A673 (cell line): Measurements from ENCODE around the gene MAP7. TPM values are rescaled to one million over a fixed set of nuclear protein-coding genes. Genes with fewer than 3 reads are reported as not detected.

ENCODE experiments used
- BruUV-seq: library from RNA; stranded (reverse); fragments of 400-500 nt; replicated peaks from 2 replicates; lab custom pipeline; 2021; lab: Mats Ljungman, UMichigan
- CTCF ChIA-PET: fragments of 300-600 bp; sonication (Branson Sonifier 250); formaldehyde crosslinking; loops from one replicate; lab custom pipeline; 2022; ENCODE audit warnings: antibody characterized with exemption; lab: Charles Lee
- POLR2A ChIA-PET: fragments of 300-600 bp; sonication (Branson Sonifier 250); formaldehyde crosslinking; loops from one replicate; lab custom pipeline; 2022; ENCODE audit warnings: antibody characterized with exemption; ENCODE audit not compliant: low non-redundant PET; lab: Charles Lee
- DNase-seq: peaks from one replicate; pipeline ENCODE4 v3.0.0-alpha.2; 2015; ENCODE audit warnings: low spot score
- H3K27ac ChIP-seq: fragments of 200-600 bp; sonication (generic); 2 replicates; pipeline ENCODE4 v1.5.1; 2016; ENCODE audit warnings: mixed run types, low read depth, mild to moderate bottlenecking, mixed read lengths, antibody characterized with exemption, low read length; ENCODE audit not compliant: poor library complexity, severe bottlenecking
- H3K27me3 ChIP-seq: fragments of 200-600 bp; sonication (generic); replicated peaks from 2 replicates; pipeline ENCODE4 v1.6.1; 2017; ENCODE audit warnings: mixed run types, low read depth, mild to moderate bottlenecking, mixed read lengths, antibody characterized with exemption, low read length; ENCODE audit not compliant: insufficient read depth, poor library complexity
- H3K36me3 ChIP-seq: fragments of 200-600 bp; sonication (generic); 2 replicates; pipeline ENCODE4 v1.6.1; 2016; ENCODE audit warnings: mixed run types, mild to moderate bottlenecking, mixed read lengths, antibody characterized with exemption, low read length; ENCODE audit not compliant: insufficient read depth, poor library complexity, severe bottlenecking
- H3K4me1 ChIP-seq: fragments of 200-600 bp; sonication (generic); 2 replicates; pipeline ENCODE4 v1.6.1; 2017; ENCODE audit warnings: mixed run types, mild to moderate bottlenecking, mixed read lengths, antibody characterized with exemption, low read length; ENCODE audit not compliant: insufficient read depth, poor library complexity, severe bottlenecking
- H3K4me3 ChIP-seq: fragments of 200-600 bp; sonication (generic); 2 replicates; pipeline ENCODE4 v1.5.1; 2016; ENCODE audit warnings: low read depth, mixed run types, mild to moderate bottlenecking, mixed read lengths, low read length; ENCODE audit not compliant: poor library complexity, severe bottlenecking
- H3K9me3 ChIP-seq: fragments of 200-600 bp; sonication (generic); 2 replicates; pipeline ENCODE4 v1.6.1; 2016; ENCODE audit warnings: mixed run types, low read depth, mild to moderate bottlenecking, mixed read lengths, antibody characterized with exemption, low read length; ENCODE audit not compliant: poor library complexity, severe bottlenecking
- CTCF ChIP-seq: fragments of 300-800, 200-600 bp; sonication (generic); conservative IDR thresholded peaks from 2 replicates; pipeline ENCODE4 v1.5.1; 2017; ENCODE audit warnings: low read depth, mild to moderate bottlenecking, antibody characterized with exemption, low read length, moderate library complexity, mixed read lengths
- EZH2 ChIP-seq: fragments of 200-600 bp; sonication (generic); IDR thresholded peaks from 2 replicates; pipeline ENCODE4 v1.6.1; 2017; ENCODE audit warnings: borderline replicate concordance, low read depth, mild to moderate bottlenecking, mixed read lengths, antibody characterized with exemption, low read length; ENCODE audit not compliant: poor library complexity, severe bottlenecking
- intact Hi-C: fragments of 100-400 bp; cut with micrococcal nuclease; formaldehyde crosslinking; loops from one replicate; pipeline ENCODE4 v1.10.0; 2022; ENCODE audit not compliant: unreplicated experiment
- total RNA-seq: library from RNA; stranded (reverse); gene quantifications from 2 replicates; pipeline ENCODE4 v1.2.3, GENCODE V29; 2021

The MAP7 gene
- total RNA-seq, 1 experiment from 2014 or later = 0.09 TPM

- Histone ChIP-seq H3K4me1 (no peaks in the 10 kb centered on the region), H3K36me3 (no peaks in the 10 kb centered on the region), H3K27me3 (peaks cover 6% of the 10 kb centered on the region), H3K9me3 (no peaks in the 10 kb centered on the region), H3K27ac (no peak overlapping the region), H3K4me3 (no peak overlapping the region)
- intact Hi-C loops = loop anchor here (5.0 to 10.0 kb wide), 2 partner anchors 641 to 863 kb away; no protein-coding TSS in a partner anchor
- ChIA-PET CTCF (no interaction called here), POLR2A (no interaction called here)
- no peak for DNase-seq
- BruUV-seq = no TSS peak
- no peak for TF ChIP-seq EZH2
- no peak for TF ChIP-seq CTCF
Measured at GRCh38 chr6:136315594-136315993, 234.6 kb downstream of the MAP7 start.

GRCh38 chr6:136312975-136313374 is 237.2 kb downstream of the MAP7 start:
- ChIA-PET CTCF (no interaction called here), POLR2A (no interaction called here)
- H3K27me3 ChIP-seq = peaks cover 6% of the 10 kb centered on the region
- H3K27ac ChIP-seq = no peak overlapping the region
- no peaks in the 10 kb centered on the region for H3K36me3 ChIP-seq
- DNase-seq = no peak
- TF ChIP-seq EZH2 (no peak), CTCF (no peak)
- no peaks in the 10 kb centered on the region for H3K4me1 ChIP-seq
- no peak overlapping the region for H3K4me3 ChIP-seq
- no TSS peak for BruUV-seq
- H3K9me3 ChIP-seq = no peaks in the 10 kb centered on the region
- intact Hi-C loops = loop anchor here (10.0 kb wide), 1 partner anchor 638 kb away; no protein-coding TSS in a partner anchor

GRCh38 chr6:136309729-136310311 is 240.4 kb downstream of the MAP7 start:
- TF ChIP-seq CTCF (no peak), EZH2 (no peak)
- BruUV-seq = no TSS peak
- POLR2A ChIA-PET = no interaction called here
- intact Hi-C loops = loop anchor here (10.0 kb wide), 1 partner anchor 635 kb away; no protein-coding TSS in a partner anchor
- no peaks in the 10 kb centered on the region for H3K4me1 ChIP-seq
- H3K27me3 ChIP-seq = peaks cover 6% of the 10 kb centered on the region
- no peak overlapping the region for H3K4me3 ChIP-seq
- no peaks in the 10 kb centered on the region for H3K36me3 ChIP-seq
- H3K27ac ChIP-seq = no peak overlapping the region
- CTCF ChIA-PET = no interaction called here
- no peak for DNase-seq
- H3K9me3 ChIP-seq = no peaks in the 10 kb centered on the region
